ENCODE data around the gene RIN1.
"Not testable (repeated sequence)": the region's sequence is repeated elsewhere in the genome, so short reads cannot be mapped to it uniquely, and the experiment has no call there.

Gene RIN1

DNA sequence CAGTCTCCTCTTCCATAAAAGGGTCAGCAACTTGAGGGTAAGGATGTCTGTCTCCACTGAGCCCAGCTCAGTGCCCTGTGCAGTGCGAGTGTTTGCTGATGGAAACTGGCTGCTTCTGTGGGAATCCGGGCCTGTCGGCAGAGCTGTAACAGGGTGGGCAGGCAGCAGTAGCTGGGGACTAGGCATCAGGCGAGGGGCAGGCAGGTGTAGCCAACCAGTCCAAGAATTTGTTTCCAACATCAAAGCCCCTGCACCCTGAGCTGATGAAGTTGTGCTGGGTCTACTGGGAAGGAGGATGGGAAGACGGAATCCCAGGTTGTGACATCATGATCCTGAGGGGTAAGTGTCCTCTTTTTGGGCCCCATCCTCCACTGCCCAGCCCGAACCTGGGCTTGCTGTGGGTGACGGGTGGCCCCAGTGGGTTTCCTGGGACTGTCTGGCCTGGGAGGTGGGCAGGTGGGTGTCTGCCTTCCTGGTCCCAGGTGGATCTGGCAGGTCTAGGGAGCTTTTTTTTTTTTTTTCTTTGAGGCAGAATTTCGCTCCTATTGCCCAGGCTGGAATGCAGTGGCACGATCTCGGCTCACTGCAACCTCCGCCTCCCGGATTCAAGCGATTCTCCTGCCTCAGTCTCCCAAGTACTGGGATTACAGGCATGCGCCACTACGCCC is 24.3 kb upstream of the RIN1 start:
- DNase-seq (ENCODE audit: low read depth), result no peak

DNA sequence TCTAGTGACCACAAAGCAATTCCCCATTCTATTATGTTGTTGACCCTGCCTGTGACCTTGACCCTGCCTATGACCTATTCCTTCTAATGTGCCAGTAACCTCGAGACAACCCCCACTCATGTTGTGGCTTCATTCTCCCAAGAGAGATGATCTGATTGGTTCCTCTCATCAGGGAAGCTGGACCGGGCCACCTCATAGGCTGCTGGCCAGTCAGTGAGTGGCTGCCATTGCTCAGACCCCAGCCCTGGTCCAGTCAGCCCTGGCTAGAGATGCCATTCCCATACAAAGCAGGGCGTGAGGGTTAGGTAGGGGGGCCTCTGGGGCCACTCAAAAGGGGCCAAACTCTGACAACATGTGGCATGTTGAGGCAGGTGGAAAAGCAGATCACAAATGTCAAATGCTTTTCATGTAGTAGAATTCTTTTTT is 23.4 kb upstream of the RIN1 start:
- DNase-seq (ENCODE audit: low read depth), result no peak

DNA sequence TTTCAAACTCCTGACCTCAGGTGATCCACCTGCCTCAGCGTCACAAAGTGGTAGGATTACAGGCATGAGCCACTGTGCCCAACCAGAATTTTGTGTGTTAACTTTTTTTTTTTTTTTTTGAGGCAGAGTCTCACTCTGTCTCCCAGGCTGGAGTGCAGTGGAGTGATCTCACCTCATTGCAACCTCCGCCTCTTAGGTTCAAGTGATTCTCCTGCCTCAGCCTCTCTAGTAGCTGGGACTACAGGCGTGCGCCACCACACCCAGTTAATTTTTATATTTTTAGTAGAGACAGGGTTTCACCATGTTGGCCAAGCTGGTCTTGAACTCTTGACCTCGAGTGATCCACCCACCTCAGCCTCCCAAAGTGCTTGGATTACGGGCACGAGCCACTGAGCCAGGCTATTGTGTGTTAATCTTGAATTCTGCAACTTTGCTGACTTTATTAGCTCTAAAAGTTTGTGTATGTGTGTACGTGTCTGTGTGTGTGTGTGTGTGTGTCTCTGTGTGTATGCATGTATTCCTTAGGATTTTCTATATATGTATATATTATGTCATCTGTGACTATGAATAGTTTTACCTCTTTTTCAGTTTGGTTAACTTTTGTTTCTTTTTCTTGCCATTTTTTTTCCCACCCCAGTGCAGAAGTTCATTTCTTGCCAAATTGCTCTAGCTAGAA is 14.5 kb upstream of the RIN1 start:
- DNase-seq (ENCODE audit: low read depth), result not testable (repeated sequence)

DNA sequence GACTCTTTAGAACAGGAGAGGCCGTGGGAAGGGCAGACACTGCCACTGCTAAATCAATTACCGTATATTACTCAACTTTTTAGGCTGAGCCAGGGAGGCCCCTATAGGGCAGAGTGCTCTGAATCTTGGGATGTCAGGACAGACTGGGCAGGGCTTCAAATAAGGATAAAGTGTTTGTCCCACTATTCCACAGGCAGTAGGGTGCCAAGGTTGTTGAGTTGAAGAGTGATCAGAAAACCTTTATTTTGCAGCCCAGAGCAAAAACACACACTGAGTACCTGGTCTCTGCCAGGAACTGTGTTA is 12.8 kb upstream of the RIN1 start:
- no peak for DNase-seq (ENCODE audit: low read depth)

DNA sequence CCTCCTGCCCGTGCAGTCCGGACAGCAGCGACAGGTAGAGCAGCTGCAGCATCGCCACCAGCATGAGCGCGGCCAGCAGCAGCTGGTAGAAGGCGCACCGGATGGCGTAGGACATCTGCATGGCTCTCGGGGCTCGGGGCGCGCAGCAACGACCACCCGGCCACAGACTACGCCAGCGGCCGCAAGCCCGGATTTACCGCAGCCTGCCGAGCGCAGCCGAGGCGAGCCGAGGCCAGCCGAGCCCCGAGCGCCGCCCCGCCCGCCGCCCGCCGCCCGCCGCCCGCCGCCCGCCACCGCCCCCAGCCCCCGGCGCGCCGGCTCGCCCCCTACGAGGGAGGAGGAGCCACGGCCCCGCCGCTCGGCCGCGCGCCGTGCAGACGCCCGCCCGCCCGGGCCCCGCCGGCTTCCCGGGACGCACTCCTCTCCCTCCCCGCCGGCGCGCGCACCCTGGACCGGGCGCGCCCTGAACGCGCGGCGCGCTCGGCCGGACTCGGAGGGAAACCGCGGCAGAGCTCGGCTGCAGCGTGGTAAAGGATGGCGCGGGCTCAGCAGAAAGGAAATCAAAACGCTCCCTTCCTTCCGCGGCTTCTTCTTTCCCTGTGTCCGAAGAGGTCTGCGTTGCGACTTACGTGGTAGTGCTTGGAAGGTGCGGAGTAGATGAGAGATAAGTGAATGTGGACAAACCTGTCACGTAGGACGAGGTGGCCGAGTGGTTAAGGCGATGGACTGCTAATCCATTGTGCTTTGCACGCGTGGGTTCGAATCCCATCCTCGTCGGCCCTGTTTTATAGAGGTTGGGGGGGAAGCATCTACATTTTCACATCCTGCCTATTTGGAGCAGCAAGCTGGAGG is 11.4 kb upstream of the RIN1 start, which contains the start of gene B4GAT1:
B4GAT1 (minus strand) TSS at position 205 of the 852 bp plus-strand sequence; CDS start at position 121, 84 bp downstream.
- peak; percentile 78 for DNase-seq (ENCODE audit: low read depth)

DNA sequence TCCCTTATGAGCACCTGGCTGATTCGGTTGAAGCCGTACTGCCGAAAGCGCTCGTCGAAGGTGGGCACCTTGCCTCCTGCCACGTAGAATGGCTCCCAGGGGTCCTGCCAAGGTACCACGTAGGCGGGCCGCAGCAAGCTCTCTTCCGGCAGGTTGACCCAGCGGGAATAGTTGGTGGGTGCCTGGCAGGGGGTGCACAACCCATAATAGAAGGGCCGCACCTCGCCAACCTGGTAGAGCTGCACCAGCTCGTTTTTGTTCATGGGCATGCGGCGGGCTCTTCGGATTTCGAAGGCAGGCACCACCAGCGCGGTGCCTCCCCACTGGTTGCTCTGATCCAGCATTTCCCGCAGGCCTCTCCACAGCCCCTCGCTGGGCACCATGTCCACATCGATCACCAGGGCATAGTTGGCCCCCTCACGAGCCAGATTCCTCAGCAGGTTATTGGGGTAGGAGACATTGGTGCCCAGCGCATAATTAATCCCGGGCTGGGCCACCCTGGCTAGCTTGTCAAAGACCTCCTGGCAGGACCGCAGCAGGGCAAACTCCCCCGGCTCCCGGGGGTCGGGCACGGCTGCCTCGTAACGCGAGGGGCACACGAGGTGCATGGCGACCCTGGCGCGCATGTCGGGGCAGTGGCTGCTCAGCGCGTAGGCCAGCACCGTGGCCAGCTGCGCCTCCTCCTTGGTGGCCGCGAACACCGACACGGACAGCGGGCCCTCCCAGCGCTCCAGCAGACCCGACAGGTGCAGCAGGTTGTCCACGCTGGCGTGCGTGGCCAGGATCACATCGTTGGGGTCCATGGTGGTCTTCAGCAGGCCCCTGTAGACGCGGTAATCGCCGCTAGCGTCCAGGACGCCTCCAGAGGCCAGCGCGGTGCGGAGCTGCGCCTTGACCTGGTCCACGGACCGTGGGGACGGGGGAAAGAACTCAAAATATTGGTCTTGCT is 10.5 kb upstream of the RIN1 start:
- DNase-seq (ENCODE audit: low read depth), result no peak

DNA sequence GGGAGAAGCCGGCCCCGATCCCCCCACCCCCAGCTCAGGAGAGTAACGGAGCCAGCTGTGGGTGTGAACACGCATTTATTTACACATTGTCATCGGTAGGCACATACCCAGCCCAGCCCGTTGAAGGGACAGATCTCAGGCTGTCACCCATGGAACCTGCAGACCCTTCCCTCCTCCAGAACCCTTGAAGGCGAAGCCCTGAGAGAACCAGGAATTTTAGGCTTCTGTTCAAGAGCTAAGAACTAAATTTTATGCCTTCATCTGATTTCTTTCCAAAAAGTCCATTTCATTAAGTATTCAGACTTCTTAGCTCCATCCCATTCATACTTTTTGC is 9.0 kb upstream of the RIN1 start:
- no peak for DNase-seq (ENCODE audit: low read depth)

DNA sequence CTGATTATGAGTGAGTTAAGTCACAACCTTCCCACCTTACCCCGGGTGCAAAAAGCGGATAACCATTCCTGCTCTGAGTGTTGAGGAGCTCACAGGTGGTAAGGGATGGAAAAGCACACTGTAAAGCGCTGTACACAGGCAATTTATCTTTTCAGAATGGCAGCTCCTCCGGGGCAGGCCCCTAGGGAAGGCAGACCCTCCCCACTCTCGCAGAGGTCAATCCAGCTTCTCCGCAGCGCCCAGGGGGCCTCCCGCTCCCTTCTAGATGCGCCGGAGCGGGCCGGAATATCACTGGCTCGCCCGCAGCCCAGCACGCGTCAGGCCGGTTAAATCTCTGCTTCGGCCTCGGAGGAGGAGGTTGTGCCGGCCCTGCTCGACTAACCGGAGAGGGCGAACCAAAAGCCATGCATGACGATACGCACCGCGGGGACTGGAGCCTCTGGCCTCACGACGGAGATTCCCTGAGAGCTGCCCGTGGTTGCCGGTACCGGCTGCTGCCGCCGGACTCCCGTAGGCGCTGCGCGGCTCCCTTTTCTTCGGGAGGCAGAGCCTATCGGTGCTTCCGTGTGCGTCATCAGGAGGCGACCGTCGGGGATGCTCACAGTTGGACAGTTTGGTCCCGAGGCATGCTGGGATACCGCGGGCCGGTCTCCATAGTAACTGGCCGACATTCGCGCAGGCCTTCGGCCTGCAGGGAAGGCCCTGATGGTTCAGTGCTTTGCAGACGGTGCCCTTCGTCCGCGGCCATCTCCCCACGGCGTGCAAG is 8.5 kb upstream of the RIN1 start, which contains the start of gene BRMS1:
BRMS1 (minus strand) TSS at position 555 of the 766 bp plus-strand sequence. CDS start 2,870 bp downstream, outside the sequence.
- DNase-seq (ENCODE audit: low read depth), result peak; percentile 94

DNA sequence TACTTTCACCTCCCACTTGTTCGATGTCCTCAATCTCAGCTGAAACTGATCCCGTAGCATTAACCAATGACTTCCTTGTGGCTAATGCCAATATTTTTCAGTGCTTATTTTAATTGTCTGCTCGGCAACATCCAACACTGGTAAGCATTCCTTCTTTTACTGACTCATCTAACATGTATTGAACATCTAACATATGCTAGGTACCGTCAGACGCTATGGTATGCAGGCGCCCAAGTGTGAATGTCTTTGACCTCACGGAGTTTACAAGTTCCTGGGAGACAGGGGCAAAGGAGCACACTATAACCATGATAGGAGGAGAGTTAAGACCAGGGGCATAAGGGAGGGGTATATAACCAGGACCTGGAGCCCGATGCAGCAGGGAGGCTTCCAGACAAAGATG is 6.9 kb upstream of the RIN1 start:
- no peak for DNase-seq (ENCODE audit: low read depth)

DNA sequence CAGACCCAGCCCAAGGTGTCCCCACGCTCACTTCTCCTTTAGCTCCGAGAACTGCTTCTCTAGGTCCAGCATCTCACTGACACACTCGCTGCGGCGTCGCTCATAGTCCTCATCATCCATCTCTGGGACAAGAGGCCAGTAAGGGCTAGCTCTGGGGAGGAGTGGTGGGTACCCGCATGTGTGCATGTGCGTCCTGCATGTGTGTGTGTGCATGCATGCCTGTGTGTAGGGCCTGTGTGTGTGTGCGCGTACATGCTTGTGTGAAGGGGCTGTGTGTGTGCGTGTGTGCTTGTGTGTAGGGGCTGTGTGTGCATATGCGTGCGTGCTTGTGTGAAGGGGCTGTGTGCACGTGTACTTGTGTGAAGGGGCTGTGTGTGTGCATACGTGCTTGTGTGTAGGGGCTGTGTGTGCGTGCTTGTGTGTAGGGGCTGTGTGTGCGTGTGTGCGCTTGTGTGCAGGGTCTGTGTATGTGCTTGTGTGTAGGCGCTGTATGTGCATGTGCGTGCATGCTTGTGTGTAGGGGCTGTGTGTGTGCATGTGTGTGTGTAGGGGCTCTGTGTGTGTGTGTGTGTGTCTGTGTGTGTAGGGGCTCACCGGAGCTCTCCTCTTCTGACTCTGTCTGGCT is 5.4 kb upstream of the RIN1 start:
- DNase-seq (ENCODE audit: low read depth), result no peak

DNA sequence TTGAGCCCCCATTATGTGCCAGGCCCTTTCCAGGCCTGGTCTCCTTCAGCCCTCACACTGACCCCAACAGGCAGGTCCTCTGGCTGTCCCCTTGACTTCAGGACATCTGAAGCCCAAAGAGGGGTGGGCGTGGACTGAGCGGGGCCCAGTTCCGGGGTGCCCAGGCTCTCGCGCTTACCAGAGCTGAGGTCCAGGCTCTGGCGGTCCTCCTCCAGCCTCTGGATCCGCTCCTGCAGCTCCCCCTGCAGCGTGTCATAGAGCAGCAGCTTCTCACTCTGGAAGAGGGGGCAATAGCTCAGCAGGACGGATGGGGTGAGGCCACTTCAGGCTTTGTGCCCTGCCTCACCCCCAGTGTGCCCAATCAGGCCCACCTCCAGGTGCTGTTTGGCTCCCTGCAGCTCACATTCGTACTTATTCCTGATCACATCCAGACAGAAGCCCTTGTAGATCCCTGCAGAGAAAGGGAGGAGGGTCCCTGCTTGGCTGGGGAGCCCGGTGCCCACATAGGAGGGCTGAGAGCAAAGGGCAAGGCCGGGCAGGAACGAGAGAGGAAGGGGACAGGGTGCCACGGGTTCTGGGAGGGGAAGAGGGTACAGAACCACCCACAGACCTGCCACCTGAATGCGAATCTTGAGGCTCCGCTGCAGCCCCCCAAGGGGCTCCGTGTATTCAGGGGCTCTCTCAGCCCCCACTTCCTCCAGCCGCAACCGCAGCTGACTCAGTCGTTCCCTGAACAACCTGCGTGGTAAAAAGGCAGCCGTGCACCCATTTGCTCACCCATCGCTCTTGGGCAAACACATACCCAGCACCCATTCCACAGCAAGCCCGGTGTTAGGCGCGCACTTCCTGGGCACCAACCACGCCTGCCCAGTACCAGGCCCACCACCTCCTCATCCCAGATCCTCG is 4.6 kb upstream of the RIN1 start:
- no peak for DNase-seq (ENCODE audit: low read depth)

DNA sequence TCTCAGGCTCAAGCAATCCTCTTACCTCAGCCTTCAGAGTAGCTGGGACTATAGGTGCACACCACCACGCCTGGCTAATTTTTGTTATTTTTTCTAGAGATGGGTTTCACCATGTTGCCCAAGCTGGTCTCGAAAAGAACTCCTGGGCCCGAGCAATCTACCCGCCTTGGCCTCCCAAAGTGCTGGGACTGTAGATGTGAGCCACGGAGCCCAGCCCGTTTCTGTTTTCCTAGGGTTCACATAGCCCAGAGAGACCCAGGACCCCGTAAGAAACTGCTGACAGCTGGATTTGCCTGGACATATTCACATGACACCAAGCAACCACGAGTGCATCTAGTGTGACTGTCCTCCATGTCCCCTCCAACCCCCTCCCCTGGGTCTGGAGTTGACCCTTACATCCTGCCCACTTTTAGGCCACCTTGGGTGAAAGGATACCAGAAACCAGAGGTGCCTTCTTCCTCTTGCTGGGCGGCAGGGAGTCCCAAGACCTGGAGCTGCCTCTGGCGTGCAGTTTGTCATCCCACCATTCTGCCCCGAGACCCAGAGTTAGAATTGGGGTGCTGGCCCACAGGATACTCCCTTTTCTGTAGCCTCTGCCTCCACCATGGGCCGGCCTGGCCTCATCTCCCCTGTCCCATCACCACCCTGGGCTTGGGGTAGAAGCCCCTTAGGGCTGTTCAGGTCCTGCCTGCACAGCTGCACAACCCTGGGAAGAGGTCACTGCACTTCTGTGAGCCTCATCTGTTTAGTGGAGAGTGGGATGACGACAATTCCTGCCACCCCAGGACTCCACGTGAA is 3.7 kb upstream of the RIN1 start:
- no peak for DNase-seq (ENCODE audit: low read depth)

DNA sequence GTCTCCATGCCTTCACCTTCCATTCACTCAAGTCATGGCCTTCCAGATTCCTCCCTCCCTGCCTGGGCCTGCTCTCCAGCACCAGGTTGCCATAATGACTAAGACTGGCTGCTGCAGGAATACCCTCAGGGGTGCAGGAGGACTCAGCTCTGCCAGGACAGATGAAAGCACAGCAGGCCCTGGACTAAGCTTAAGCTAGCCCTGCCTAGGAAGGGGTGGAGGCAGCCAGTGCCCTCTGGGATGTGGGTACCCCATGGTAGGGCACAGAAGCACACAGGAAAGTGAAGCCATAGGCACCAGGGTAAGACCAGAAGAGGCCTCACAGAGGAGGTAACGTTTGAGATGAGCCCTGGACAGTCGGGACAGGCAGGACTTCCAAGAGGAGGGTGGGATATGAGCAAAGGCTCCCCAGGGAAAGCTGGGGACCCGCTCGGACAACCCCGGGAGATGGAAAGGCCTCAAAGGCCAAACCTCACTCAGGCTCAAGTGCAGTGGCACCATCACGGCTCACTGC is 3.0 kb upstream of the RIN1 start:
- DNase-seq (ENCODE audit: low read depth), result no peak

DNA sequence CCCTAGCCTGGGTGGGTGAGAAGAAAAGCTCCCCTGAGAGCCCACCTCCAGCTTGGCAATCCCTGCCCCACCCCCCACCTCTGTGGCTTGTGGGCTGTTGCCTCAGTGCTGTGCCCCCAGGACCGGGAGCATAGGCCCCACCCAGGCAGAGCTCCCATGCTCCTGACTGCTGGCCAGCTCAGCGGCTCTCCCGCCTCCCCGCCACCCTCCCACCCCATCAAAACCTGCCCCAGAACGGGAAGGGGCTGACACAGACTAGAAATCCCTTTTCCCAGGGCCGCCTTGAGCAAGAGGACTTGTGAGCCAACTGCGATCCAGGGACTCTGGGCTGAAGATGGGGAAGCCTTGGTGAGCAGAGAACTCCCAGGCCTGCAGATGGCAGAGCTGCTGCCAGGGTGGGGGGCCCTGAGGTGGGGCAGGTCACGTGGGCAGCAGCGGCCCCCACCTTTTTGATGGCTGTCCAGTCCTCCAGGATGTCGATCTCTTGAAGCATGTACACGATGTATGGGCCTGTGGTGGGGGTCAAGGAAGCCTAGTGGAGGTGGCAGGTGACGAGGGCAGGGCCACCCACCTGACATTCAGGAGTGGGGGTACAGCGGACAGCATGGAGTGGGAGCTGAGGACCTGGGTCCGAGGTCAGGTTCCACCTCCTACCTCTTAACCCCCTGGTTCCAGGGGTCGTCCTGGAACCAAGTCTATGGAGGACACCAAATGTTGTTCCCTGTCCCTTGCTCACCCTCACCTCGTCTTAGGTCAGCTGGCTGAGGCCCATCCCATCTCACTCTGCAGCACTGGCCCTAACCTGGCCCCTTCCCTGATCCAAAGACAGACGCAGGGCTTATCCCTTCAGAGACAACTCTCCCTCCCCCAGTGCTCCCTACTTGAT is 2.3 kb upstream of the RIN1 start:
- DNase-seq (ENCODE audit: low read depth), result no peak

DNA sequence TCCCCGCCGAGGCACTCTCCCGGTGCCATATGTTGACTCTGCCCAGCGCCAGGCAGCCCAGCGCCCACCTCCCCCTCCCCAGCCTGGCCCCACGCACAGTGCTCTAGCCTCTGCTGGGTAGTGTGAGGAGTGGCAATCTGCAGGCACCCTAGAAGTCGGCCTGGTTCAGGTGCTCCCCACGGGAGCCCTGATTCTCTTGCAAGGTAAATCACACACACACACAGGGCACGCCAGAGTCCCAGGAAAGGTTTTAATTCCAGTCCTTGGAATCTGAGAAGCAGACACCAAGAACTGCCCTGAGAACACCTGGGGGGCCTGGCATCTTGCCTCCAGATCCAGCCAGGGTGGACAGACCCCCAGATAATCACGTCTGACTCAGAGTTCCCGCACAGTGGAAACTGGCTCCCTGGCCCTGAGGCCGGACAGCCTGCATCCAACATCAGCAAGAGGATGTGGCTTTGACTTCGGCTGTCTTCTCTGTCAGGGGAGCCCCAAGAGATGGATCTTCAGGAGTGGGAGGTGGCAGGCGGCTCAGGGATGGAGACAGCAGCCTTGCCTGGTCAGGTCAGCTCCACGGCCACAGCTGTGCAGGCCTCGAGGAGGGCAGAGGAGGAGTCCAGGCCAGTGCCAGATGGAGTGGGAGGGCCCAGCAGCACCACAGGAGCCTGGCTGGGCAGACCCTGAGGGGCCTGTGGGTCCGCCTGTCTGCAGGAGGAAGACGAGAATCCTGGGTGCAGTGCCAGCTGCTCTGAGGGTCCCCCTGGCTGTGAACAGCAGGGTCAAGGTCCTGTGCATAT is 1.1 kb upstream of the RIN1 start:
- DNase-seq (ENCODE audit: low read depth), result no peak

DNA sequence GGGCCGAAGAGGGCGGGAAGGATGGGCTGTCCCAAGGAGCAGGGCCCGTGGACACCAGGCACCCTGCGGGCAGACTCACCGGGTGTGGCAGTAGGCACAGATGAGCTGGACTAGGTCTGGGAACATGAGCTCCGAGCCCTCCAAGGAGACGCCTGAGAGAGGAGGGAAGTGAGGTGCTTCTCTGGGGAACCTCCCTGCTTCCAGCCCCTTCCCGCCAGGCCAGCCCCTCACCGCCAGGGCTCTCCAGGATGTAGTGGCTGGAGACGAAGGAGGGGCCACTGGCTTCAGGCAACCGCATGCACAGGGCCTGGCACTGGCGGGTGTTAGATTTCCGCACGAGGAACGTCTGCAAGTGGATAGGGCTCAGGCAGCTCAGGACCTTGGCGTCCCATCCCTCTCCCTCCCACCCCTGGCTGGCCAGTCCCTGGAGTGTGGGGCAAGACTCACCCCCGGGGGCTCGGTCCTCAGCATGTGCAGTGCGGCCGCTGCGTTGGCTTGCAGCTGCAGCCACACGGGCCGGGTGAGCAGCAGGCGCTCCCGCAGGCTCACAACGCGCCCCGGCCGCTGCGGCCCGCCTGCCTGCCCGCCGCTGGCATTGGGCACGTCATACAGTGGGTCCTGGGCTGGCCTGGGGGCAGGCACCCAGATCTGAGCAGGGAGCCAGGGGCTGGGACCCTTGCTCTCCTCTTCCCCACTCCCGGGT is 552 bp downstream of the RIN1 start:
- DNase-seq (ENCODE audit: low read depth), result no peak
